ENCODE data around the gene C3orf22.

GRCh38 chr3:126515066-126515706 is 43.5 kb downstream of the C3orf22 start:
- TF ChIP-seq CTCF (IDR thresholded peaks at IDR 0.05): no peak
- no peak for TF ChIP-seq POLR2A (IDR thresholded peaks at IDR 0.05)

Data from uterus (tissue), 2 donors.